SK-N-SH (cell line): Measurements from ENCODE around the gene SLC26A11. TPM values are rescaled to one million over a fixed set of nuclear protein-coding genes. Genes with fewer than 3 reads are reported as not detected.

Source experiments
- CTCF ChIA-PET: fragments of 300-600, 350-600 bp; formaldehyde crosslinking; extraction: SDS; loops from one replicate; lab custom pipeline; 2021; lab: Yijun Ruan, JAX
- POLR2A ChIA-PET: fragments of 350-600 bp; sonication (Branson Sonifier 250); formaldehyde crosslinking; extraction: SDS; loops from one replicate; lab custom pipeline; 2020; ENCODE audit warnings: antibody characterized with exemption, inconsistent platforms; lab: Yijun Ruan, JAX
- DNase-seq: peaks from one replicate; pipeline ENCODE4 v3.0.0; 2012
- H2AFZ ChIP-seq: fragments of 200-600 bp; sonication (generic); 2 replicates; pipeline ENCODE4 v1.8.1; 2016; ENCODE audit warnings: antibody characterized with exemption, mild to moderate bottlenecking, low read depth
- H3F3A ChIP-seq: fragments of 200-600 bp; sonication (generic); replicated peaks from 2 replicates; pipeline ENCODE3; 2016; ENCODE audit warnings: antibody characterized with exemption, mild to moderate bottlenecking; ENCODE audit not compliant: insufficient read depth
- H3K27ac ChIP-seq, 2 experiments: fragments of 200-500 bp in 1 of 2; fragments of 200-600 bp in 1 of 2; sonication (Bioruptor generic) in 1 of 2; sonication (generic), shearing (Covaris generic) in 1 of 2; 2 replicates each; pipeline versions ENCODE4 v1.5.1 to v1.6.1; 2014 to 2016; ENCODE audit warnings: low read depth in 2 of 2, inconsistent platforms in 1 of 2, low read length in 1 of 2, mild to moderate bottlenecking in 1 of 2, mixed read lengths in 1 of 2
- H3K27me3 ChIP-seq: fragments of 200-600 bp; sonication (generic), shearing (Covaris generic); 2 replicates; pipeline ENCODE4 v1.6.1; 2016; ENCODE audit warnings: mixed run types; ENCODE audit not compliant: insufficient read depth
- H3K36me3 ChIP-seq, 2 experiments: fragments of 200-500 bp in 1 of 2; fragments of 200-600 bp in 1 of 2; sonication (Bioruptor generic) in 1 of 2; sonication (generic) in 1 of 2; replicated peaks in 1 of 2; 2 replicates each; pipeline versions ENCODE3 to v1.5.1; 2014 to 2016; ENCODE audit warnings: low read length in 1 of 2, mild to moderate bottlenecking in 1 of 2; ENCODE audit not compliant: insufficient read depth in 2 of 2, control insufficient read depth in 1 of 2
- H3K4me1 ChIP-seq, 2 experiments: fragments of 200-500 bp in 1 of 2; fragments of 200-600 bp in 1 of 2; sonication (Bioruptor generic) in 1 of 2; sonication (generic), shearing (Covaris generic) in 1 of 2; 2 replicates each; pipeline versions ENCODE4 v1.5.1 to v1.6.1; 2014 to 2016; ENCODE audit warnings: low read depth in 1 of 2, low read length in 1 of 2, mixed run types in 1 of 2; ENCODE audit not compliant: insufficient read depth in 2 of 2, control insufficient read depth in 1 of 2
- H3K4me2 ChIP-seq: fragments of 200-600 bp; sonication (generic), shearing (Covaris generic); 2 replicates; pipeline ENCODE4 v1.6.1; 2017; ENCODE audit warnings: mixed run types
- H3K4me3 ChIP-seq, 2 experiments: fragments of 200-500 bp in 1 of 2; fragments of 200-600 bp in 1 of 2; sonication (Bioruptor generic) in 1 of 2; sonication (generic), shearing (Covaris generic) in 1 of 2; 2 replicates each; pipeline versions ENCODE4 v1.5.1 to v1.8.1; 2014 to 2016; ENCODE audit warnings: low read depth in 2 of 2, inconsistent platforms in 1 of 2, low read length in 1 of 2, mild to moderate bottlenecking in 1 of 2, mixed read lengths in 1 of 2, moderate library complexity in 1 of 2
- H3K79me2 ChIP-seq: fragments of 200-600 bp; sonication (generic); 2 replicates; pipeline ENCODE4 v1.8.1; 2017; ENCODE audit warnings: mild to moderate bottlenecking; ENCODE audit not compliant: insufficient read depth
- H3K9ac ChIP-seq: fragments of 200-600 bp; sonication (generic); 2 replicates; pipeline ENCODE4 v1.6.1; 2017; ENCODE audit warnings: mixed run types
- H3K9me2 ChIP-seq: fragments of 200-600 bp; sonication (generic); 2 replicates; pipeline ENCODE4 v1.6.1; 2017; ENCODE audit warnings: mixed run types
- H3K9me3 ChIP-seq: fragments of 200-600 bp; sonication (generic); 2 replicates; pipeline ENCODE4 v1.6.1; 2017; ENCODE audit warnings: mixed run types, mild to moderate bottlenecking, moderate library complexity
- H4K20me1 ChIP-seq: fragments of 200-600 bp; sonication (generic); 2 replicates; pipeline ENCODE4 v1.6.1; 2017; ENCODE audit warnings: mild to moderate bottlenecking, mixed run types; ENCODE audit not compliant: insufficient read depth
- CHD2 ChIP-seq: fragments of 150-350 bp; IDR thresholded peaks from 2 replicates; pipeline ENCODE4 v1.6.1; 2018; ENCODE audit warnings: low read length; ENCODE audit not compliant: partially characterized antibody
- EP300 ChIP-seq, 2 experiments: IDR thresholded peaks; 2 replicates each; pipeline versions ENCODE4 v1.4.0 to v1.6.1; 2012; ENCODE audit warnings: borderline replicate concordance in 1 of 2, low read depth in 1 of 2, low read length in 1 of 2
- FOSL2 ChIP-seq: IDR thresholded peaks from 2 replicates; pipeline ENCODE4 v1.4.0; 2012; ENCODE audit warnings: low read depth, mild to moderate bottlenecking, moderate library complexity, borderline replicate concordance
- FOXJ3 ChIP-seq: sonication (generic); formaldehyde crosslinking; IDR thresholded peaks from 2 replicates; pipeline ENCODE4 v1.5.1; 2020; ENCODE audit warnings: mild to moderate bottlenecking, missing genetic modification reagents
- JUND ChIP-seq: IDR thresholded peaks from 2 replicates; pipeline ENCODE4 v1.4.0; 2012
- NRF1 ChIP-seq: IDR thresholded peaks from 2 replicates; pipeline ENCODE4 v1.6.1; 2012; ENCODE audit warnings: low read depth, mild to moderate bottlenecking, low read length
- POLR2AphosphoS5 ChIP-seq: IDR thresholded peaks from 2 replicates; pipeline ENCODE4 v1.6.1; 2012; ENCODE audit warnings: low read depth, low read length
- RCOR1 ChIP-seq: fragments of 150-350 bp; IDR thresholded peaks from 2 replicates; pipeline ENCODE4 v1.6.1; 2017; ENCODE audit warnings: antibody characterized with exemption, low read length
- RFX5 ChIP-seq: IDR thresholded peaks from 2 replicates; pipeline ENCODE4 v1.6.1; 2012; ENCODE audit warnings: mild to moderate bottlenecking, improper control_type of control experiment, low read length
- TEAD4 ChIP-seq: IDR thresholded peaks from 2 replicates; pipeline ENCODE4 v1.4.0; 2012; ENCODE audit warnings: mild to moderate bottlenecking, borderline replicate concordance; ENCODE audit not compliant: insufficient read depth
- YY1 ChIP-seq: IDR thresholded peaks from 2 replicates; pipeline ENCODE4 v1.4.0; 2012; ENCODE audit warnings: low read depth, mild to moderate bottlenecking
- WGBS: methylation state at CpG from one replicate; pipeline ENCODE4 v1.1.6; 2017; ENCODE audit warnings: low lambda C conversion rate; 5-methylcytosine and 5-hydroxymethylcytosine counted together
- polyA plus RNA-seq, 3 experiments: library from polyadenylated mRNA; depleted of rRNA; stranded (reverse); fragments of >200 nt; gene quantifications; 2 replicates each; pipeline ENCODE4 v1.2.3, GENCODE V29; 2012
- TF ChIP-seq, protein P1 (sequence below): fragments of 150-350 bp; IDR thresholded peaks from 2 replicates; pipeline ENCODE4 v1.6.1; 2017; ENCODE audit warnings: antibody characterized with exemption, low read length, low read depth, borderline replicate concordance
- TF ChIP-seq, protein P2 (sequence below): IDR thresholded peaks from 2 replicates; pipeline ENCODE4 v1.4.0; 2012; ENCODE audit warnings: low read depth, borderline replicate concordance
- TF ChIP-seq, protein P3 (sequence below): fragments of 200-600 bp; sonication (generic); IDR thresholded peaks from 2 replicates; pipeline ENCODE4 v1.6.1; 2017; ENCODE audit warnings: antibody characterized with exemption, mild to moderate bottlenecking, moderate library complexity

The SLC26A11 gene
- polyA plus RNA-seq, 1 of the 3 experiments (the other 2 are of a cell fraction) = 35.9 TPM

DNA sequence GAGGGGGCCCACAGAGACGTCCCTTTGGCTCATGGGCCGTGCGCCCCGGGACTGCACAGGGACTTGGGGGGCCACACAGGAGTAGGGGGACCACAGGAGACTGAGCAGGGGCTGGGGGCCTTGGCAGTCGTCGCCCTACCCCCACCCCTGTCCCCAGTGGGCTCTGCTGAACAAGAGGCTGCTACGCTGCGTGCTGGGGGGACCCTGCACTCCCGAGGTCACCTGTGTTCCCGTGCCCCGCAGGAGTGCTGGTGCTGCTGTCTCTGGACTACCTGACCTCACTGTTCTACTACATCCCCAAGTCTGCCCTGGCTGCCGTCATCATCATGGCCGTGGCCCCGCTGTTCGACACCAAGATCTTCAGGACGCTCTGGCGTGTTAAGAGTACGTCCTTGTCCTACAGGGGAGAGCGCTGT lies 26.0 kb downstream of the SLC26A11 start:
- TF ChIP-seq RCOR1 (no peak), NRF1 (no peak), YY1 (no peak), TEAD4 (no peak), EP300 (IDR thresholded peaks at IDR 0.05; ENCODE audit: borderline replicate concordance in 1 of 2, low read depth in 1 of 2, low read length in 1 of 2) (no peak), JUND (no peak), FOXJ3 (no peak), RFX5 (no peak), FOSL2 (no peak)
- H3K9me3 ChIP-seq = no peaks in the 10 kb centered on the region
- DNase-seq = peak; percentile 20
- H3K36me3 ChIP-seq = peaks cover 15% of the 10 kb centered on the region in 2 experiments
- H3K79me2 ChIP-seq = no peaks in the 10 kb centered on the region
- no peaks in the 10 kb centered on the region for H3K4me1 ChIP-seq
- no peaks in the 10 kb centered on the region for H3K27me3 ChIP-seq
- H3K27ac ChIP-seq = no peak overlapping the region
- POLR2A ChIA-PET = no interaction called here
- WGBS = 93% methylated on average over 13 of the region's 19 CpGs
- peaks cover 3% of the 10 kb centered on the region for H3F3A ChIP-seq
- H3K4me2 ChIP-seq = no peak overlapping the region
- CTCF ChIA-PET = interaction anchor here (0.6 kb wide), 1 partner anchor 145 kb away, joined by 4 read pairs; the partner anchor contains the start of gene GAA
- H3K4me3 ChIP-seq = no peak overlapping the region
- H4K20me1 ChIP-seq = no peaks in the 10 kb centered on the region
- H3K9ac ChIP-seq = no peak overlapping the region
- H2AFZ ChIP-seq = no peak overlapping the region
- H3K9me2 ChIP-seq = no peaks in the 10 kb centered on the region

DNA sequence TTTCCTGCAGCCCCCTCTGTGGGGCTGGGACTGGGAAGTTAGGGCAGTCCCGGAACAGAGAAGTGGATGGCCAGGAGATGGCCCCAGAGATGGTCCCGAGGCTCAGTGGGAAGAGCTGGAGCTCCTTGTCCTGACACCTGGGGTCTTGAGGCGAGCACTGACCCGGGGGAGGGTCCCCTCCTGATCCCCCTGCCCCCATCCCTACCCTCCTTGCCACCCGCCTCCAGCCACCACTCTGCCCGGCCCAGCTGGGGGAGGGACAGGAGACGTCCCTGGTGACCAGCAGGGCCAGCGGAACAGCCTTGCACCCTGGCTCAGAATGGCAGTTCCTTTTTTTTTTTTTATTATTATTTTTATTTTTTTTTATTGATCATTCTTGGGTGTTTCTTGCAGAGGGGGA lies 26.5 kb downstream of the SLC26A11 start:
- WGBS = 95% methylated on average over 8 of the region's 8 CpGs
- Histone ChIP-seq H3K9ac (no peak overlapping the region), H3K4me1 (no peaks in the 10 kb centered on the region), H3K79me2 (no peaks in the 10 kb centered on the region), H2AFZ (no peak overlapping the region), H3K9me3 (no peaks in the 10 kb centered on the region), H4K20me1 (no peaks in the 10 kb centered on the region), H3K4me3 (no peak overlapping the region), H3K27ac (no peak overlapping the region), H3K4me2 (no peak overlapping the region), H3K36me3 (peaks cover 11 to 12% of the 10 kb centered on the region in 2 experiments), H3F3A (peaks cover 3% of the 10 kb centered on the region), H3K27me3 (no peaks in the 10 kb centered on the region), H3K9me2 (no peaks in the 10 kb centered on the region)
- TF ChIP-seq NRF1 (no peak), POLR2AphosphoS5 (no peak), FOSL2 (no peak), RFX5 (no peak), CHD2 (no peak)
- TF ChIP-seq, protein P1, sequence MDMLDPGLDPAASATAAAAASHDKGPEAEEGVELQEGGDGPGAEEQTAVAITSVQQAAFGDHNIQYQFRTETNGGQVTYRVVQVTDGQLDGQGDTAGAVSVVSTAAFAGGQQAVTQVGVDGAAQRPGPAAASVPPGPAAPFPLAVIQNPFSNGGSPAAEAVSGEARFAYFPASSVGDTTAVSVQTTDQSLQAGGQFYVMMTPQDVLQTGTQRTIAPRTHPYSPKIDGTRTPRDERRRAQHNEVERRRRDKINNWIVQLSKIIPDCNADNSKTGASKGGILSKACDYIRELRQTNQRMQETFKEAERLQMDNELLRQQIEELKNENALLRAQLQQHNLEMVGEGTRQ = no peak
- TF ChIP-seq, protein P2, sequence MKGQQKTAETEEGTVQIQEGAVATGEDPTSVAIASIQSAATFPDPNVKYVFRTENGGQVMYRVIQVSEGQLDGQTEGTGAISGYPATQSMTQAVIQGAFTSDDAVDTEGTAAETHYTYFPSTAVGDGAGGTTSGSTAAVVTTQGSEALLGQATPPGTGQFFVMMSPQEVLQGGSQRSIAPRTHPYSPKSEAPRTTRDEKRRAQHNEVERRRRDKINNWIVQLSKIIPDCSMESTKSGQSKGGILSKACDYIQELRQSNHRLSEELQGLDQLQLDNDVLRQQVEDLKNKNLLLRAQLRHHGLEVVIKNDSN = no peak
- TF ChIP-seq, protein P3, sequence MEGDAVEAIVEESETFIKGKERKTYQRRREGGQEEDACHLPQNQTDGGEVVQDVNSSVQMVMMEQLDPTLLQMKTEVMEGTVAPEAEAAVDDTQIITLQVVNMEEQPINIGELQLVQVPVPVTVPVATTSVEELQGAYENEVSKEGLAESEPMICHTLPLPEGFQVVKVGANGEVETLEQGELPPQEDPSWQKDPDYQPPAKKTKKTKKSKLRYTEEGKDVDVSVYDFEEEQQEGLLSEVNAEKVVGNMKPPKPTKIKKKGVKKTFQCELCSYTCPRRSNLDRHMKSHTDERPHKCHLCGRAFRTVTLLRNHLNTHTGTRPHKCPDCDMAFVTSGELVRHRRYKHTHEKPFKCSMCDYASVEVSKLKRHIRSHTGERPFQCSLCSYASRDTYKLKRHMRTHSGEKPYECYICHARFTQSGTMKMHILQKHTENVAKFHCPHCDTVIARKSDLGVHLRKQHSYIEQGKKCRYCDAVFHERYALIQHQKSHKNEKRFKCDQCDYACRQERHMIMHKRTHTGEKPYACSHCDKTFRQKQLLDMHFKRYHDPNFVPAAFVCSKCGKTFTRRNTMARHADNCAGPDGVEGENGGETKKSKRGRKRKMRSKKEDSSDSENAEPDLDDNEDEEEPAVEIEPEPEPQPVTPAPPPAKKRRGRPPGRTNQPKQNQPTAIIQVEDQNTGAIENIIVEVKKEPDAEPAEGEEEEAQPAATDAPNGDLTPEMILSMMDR = no peak
- DNase-seq = peak; percentile 30
- ChIA-PET POLR2A (no interaction called here), CTCF (interaction anchor here (0.6 to 1.5 kb wide), 2 partner anchors 145 to 164 kb away, joined by 4 read pairs; partner anchors contain the start of gene GAA)
